Right atrium auricular region (tissue), 2 donors: Measurements from ENCODE around the gene SPACA9. TPM values are rescaled to one million over a fixed set of nuclear protein-coding genes. Genes with fewer than 3 reads are reported as not detected.

ENCODE experiments used
- DNase-seq: peaks from one replicate; pipeline ENCODE4 v3.0.0-alpha.2; 2019; ENCODE audit warnings: low spot score
- H3K27ac ChIP-seq, 2 donors: fragments of 200-600 bp; sonication (generic); 1 replicate in 1 of 2; 2 replicates in 1 of 2; pipeline ENCODE4 v1.5.1; 2016 to 2019
- H3K27me3 ChIP-seq, 2 donors: fragments of 200-600 bp; sonication (generic); one replicate each; pipeline versions ENCODE4 v1.5.1 to v1.6.0; 2017 to 2019
- H3K36me3 ChIP-seq: fragments of 200-600 bp; sonication (generic); one replicate; pipeline ENCODE4 v1.5.1; 2016
- H3K4me1 ChIP-seq, 2 donors: fragments of 200-600 bp; sonication (generic); one replicate each; pipeline versions ENCODE4 v1.5.1 to v1.6.0; 2017 to 2019
- H3K4me3 ChIP-seq, 2 donors: fragments of 200-600 bp; sonication (generic); 1 replicate in 1 of 2; 2 replicates in 1 of 2; pipeline ENCODE4 v1.5.1; 2017 to 2019; ENCODE audit warnings: mild to moderate bottlenecking in 1 of 2, moderate library complexity in 1 of 2
- H3K9me3 ChIP-seq, 2 donors: fragments of 200-600 bp; sonication (generic); one replicate each; pipeline ENCODE4 v1.5.1; 2019
- total RNA-seq, 2 donors: library from RNA; depleted of rRNA; stranded (reverse); fragments of >200 nt; gene quantifications; one replicate each; pipeline ENCODE4 v1.1.0, GENCODE V29; 2016
- TF ChIP-seq, protein P1 (sequence below), 2 donors: fragments of 200-600 bp; sonication (generic); IDR thresholded peaks; one replicate each; pipeline ENCODE4 v1.5.1; 2019; ENCODE audit warnings: antibody characterized with exemption in 2 of 2

The SPACA9 gene
- total RNA-seq, 2 donors from 2014 or later, result 8.1 to 17.1 TPM

- Histone ChIP-seq H3K36me3 (peaks cover 7% of the 10 kb centered on the region), H3K4me3 (no peak overlapping the region), H3K4me1 (no peaks in the 10 kb centered on the region), H3K27me3 (no peaks in the 10 kb centered on the region), H3K27ac (no peak overlapping the region), H3K9me3 (no peaks in the 10 kb centered on the region)
- DNase-seq, result no peak
- TF ChIP-seq, protein P1, sequence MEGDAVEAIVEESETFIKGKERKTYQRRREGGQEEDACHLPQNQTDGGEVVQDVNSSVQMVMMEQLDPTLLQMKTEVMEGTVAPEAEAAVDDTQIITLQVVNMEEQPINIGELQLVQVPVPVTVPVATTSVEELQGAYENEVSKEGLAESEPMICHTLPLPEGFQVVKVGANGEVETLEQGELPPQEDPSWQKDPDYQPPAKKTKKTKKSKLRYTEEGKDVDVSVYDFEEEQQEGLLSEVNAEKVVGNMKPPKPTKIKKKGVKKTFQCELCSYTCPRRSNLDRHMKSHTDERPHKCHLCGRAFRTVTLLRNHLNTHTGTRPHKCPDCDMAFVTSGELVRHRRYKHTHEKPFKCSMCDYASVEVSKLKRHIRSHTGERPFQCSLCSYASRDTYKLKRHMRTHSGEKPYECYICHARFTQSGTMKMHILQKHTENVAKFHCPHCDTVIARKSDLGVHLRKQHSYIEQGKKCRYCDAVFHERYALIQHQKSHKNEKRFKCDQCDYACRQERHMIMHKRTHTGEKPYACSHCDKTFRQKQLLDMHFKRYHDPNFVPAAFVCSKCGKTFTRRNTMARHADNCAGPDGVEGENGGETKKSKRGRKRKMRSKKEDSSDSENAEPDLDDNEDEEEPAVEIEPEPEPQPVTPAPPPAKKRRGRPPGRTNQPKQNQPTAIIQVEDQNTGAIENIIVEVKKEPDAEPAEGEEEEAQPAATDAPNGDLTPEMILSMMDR (IDR thresholded peaks at IDR 0.05), result no peak
These were observed 9.5 kb downstream of the SPACA9 start for GRCh38 chr9:132888151-132888550.

DNA sequence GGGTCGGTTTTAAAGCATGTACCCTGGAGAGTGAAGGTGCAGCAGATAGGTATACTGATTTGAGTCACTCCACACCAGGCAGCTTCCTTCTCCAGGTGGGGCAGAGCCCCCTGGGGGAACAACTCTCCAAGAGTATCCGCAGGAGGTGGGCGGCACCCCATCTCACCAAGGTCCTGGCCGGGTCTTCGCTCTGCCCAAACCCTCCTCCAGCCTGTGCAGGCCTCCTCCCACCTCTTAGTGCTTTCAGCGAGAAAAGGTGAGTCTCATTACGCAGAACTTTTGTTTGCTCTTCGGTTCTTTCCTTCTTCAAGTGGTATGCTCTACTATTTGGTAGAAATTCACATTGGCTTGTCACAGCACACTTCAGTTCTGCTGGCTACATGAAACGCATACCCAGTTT is 13.7 kb downstream of the SPACA9 start:
- no peak overlapping the region for H3K4me3 ChIP-seq
- no peak overlapping the region for H3K27ac ChIP-seq
- TF ChIP-seq, protein P1 (IDR thresholded peaks at IDR 0.05), result no peak
- H3K36me3 ChIP-seq, result peaks cover 34% of the 10 kb centered on the region
- no peak for DNase-seq
- H3K9me3 ChIP-seq, result no peaks in the 10 kb centered on the region
- H3K27me3 ChIP-seq, result no peaks in the 10 kb centered on the region
- no peaks in the 10 kb centered on the region for H3K4me1 ChIP-seq

GRCh38 chr9:132894346-132894745 is 15.6 kb downstream of the SPACA9 start:
- Histone ChIP-seq H3K4me3 (no peak overlapping the region), H3K4me1 (no peaks in the 10 kb centered on the region), H3K9me3 (no peaks in the 10 kb centered on the region), H3K36me3 (peaks cover 38% of the 10 kb centered on the region), H3K27ac (no peak overlapping the region), H3K27me3 (no peaks in the 10 kb centered on the region)
- TF ChIP-seq, protein P1 (IDR thresholded peaks at IDR 0.05), result no peak
- DNase-seq, result no peak

GRCh38 chr9:132894862-132895835 is 16.5 kb downstream of the SPACA9 start:
- DNase-seq, result no peak
- Histone ChIP-seq H3K4me1 (no peaks in the 10 kb centered on the region), H3K27ac (no peak overlapping the region), H3K9me3 (no peaks in the 10 kb centered on the region), H3K36me3 (peaks cover 46% of the 10 kb centered on the region), H3K4me3 (no peak overlapping the region), H3K27me3 (no peaks in the 10 kb centered on the region)
- TF ChIP-seq, protein P1 (IDR thresholded peaks at IDR 0.05), result no peak

DNA sequence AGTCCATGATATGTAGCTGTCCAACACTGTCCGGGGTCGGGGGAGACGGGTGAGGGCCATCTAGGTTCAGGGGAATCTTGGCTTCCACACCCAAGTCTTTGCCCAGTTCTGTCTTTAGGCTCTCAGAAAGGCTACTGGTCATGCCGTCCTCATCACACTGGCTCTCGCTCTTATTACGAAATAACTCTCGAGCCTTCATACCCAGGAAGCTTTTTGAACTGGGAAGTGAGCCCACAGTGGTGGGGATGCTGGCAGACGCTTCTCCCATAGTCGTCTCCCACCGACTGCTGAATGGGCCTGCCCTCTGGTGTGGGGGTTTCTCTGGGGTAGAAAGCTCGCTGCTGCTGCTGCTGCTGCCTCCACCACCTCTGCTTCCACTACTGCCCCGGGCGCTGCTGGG is 17.6 kb downstream of the SPACA9 start:
- DNase-seq, result no peak
- no peaks in the 10 kb centered on the region for H3K4me1 ChIP-seq
- TF ChIP-seq, protein P1 (IDR thresholded peaks at IDR 0.05), result no peak
- H3K27ac ChIP-seq, result no peak overlapping the region
- no peak overlapping the region for H3K4me3 ChIP-seq
- no peaks in the 10 kb centered on the region for H3K27me3 ChIP-seq
- no peaks in the 10 kb centered on the region for H3K9me3 ChIP-seq
- H3K36me3 ChIP-seq, result peaks cover 57% of the 10 kb centered on the region
